Measurements from ENCODE around the gene CACNA1I.

The CACNA1I gene

DNA sequence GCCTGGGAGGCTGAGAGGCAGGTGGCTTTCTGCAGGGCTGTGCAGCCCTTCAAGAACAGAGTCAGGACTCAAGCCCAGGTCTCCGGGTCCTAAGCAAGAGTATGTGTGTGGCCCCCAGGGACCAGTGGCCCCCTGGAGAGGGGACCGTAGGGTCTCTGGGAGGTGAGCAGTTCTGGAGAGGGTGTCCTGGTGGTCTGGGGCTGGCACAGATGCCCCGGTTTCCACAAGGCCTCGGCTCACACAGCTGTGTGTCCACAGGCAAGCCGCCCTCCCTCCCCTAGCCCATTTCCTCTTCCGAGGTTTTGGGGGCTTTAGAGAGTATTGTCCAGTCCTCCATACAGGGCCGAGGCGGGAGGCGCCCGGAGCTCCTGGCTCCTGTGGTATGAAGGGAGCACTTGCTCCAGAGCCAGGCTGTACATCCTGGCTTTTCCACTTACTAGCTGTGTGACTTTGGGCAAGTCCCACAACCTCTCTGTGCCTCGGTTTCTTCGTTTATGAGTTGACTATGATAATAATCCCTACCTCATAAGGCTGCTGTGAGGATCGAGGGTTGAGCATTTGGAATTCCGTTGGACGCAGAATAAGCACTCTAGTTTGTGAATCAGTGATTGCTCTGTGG lies 34.6 kb upstream of the CACNA1I start:
- no peak for DNase-seq (ENCODE audit: low spot score)

- DNase-seq (ENCODE audit: low spot score), result no peak
These were observed 33.8 kb upstream of the CACNA1I start for GRCh38 chr22:39536711-39537110.

DNA sequence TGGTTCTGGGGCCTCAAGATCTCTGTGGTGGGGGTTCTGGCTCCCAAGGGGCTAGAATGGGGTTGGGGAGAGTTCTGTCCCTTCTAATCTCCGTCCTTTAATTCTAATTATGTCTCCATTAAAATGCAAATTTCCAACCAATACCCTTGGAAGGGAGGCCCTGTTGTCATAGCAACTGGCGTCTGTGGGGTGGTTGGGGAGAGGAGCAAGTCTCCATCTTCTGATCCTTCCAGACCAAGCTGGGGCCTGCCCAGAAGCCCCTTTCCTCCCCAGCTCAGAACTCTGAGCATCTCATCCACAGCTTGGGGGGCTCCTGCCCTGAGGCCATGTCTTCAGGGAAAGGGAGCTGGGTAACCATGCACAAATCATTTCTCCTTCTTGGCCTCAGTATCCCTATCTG lies 32.6 kb upstream of the CACNA1I start:
- no peak for DNase-seq (ENCODE audit: low spot score)

DNA sequence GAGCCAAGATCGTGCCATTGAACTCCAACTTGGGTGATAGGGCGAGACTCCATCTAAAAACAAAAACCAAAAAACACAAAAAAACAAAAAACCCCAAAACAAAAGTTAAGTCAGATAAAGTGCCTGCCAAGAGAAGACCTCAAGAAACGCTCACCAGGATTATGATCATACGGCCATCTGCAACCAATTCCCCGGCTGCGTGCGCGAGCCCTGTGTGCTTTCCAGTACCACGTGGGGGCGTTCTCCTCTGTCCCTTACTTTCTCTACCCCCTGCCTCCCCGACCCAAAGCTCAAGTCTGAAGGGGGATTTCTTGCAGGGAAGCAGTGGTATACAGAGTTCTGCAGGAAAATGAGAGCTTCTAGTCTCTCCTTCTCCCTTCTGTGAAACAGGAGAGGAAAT lies 27.5 kb upstream of the CACNA1I start:
- DNase-seq (ENCODE audit: low spot score), result peak; percentile 72

DNA sequence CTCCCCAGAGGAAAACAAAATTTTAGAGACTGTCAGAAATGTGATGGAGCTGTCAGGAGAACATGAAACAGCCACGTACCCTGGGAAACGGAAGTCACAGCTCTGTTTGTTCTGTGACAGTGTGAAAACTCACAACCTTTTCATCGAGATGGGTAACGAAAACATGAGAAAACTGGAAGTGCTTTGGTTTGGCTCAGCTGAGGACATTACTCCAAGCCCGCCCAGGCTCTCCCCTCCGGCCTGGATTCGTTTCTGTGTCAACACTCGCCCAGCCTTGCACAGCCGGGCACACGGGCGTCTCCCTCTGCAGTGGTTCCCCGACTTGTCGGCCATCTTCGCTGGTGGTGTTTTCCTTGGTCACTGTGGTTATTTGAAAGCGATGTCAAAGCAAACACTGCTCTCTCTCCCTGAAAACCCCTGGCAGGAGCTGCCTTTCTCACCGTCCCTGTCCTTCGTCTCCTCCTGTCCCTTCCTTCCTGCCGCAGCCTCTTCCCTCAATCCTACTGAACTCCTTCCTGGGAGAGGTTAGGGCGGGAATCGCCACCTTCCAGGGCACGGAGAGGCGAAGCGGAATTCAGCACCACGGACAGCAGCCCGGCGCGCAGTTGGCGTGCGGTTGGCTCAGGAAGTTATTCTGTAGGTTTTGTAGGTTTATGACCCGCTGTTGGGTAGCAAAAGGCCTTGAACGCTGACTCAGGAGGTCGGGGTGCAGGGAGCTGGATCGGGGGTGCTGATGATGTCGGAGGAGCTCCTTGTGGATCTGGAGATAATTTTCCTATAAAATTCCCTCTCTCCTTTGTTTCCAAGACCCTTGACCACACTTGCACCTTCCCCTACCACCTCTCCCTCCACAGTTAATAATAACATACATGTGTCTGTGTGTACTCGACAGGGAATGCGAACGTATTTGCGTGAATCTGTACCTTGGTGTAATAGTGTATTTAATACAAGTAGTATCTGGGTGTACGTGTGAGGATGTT lies 24.9 kb upstream of the CACNA1I start:
- peak; percentile 84 for DNase-seq (ENCODE audit: low spot score)

GRCh38 chr22:39546889-39547586 lies 23.5 kb upstream of the CACNA1I start:
- DNase-seq (ENCODE audit: low spot score), result no peak

GRCh38 chr22:39547587-39547947 lies 23.0 kb upstream of the CACNA1I start:
- DNase-seq (ENCODE audit: low spot score), result no peak

GRCh38 chr22:39553429-39553828 lies 17.1 kb upstream of the CACNA1I start:
- no peak for DNase-seq (ENCODE audit: low spot score)

DNA sequence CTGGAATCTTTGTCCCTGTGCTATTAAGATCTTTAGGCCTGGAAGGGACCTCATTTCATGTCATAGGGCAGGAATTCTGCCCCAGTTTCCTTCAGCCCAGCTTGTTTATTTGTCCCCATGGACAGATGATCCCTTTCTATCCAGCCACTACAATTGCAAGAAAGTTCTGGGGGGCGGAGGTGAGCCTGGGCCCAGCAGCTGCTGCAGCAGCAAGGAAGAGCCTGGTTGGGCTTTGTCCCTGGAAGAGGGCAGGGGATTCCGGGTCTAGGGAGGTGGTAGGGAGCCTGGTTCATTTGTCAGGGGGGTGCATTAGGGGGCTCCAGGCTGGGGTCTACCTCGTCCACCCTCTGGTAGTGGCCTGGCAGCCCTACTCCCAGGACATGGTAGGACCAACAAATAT lies 16.4 kb upstream of the CACNA1I start:
- DNase-seq (ENCODE audit: low spot score), result no peak

GRCh38 chr22:39556970-39557841 lies 13.3 kb upstream of the CACNA1I start:
- peak; percentile 59 for DNase-seq (ENCODE audit: low spot score)

GRCh38 chr22:39558254-39558727 lies 12.3 kb upstream of the CACNA1I start:
- DNase-seq (ENCODE audit: low spot score), result no peak

- DNase-seq (ENCODE audit: low spot score), result no peak
These were observed 11.6 kb upstream of the CACNA1I start for GRCh38 chr22:39558950-39559349.

- DNase-seq (ENCODE audit: low spot score), result peak; percentile 88
These were observed 11.0 kb upstream of the CACNA1I start for GRCh38 chr22:39559456-39560105.

GRCh38 chr22:39560127-39560526 lies 10.4 kb upstream of the CACNA1I start:
- no peak for DNase-seq (ENCODE audit: low spot score)

DNA sequence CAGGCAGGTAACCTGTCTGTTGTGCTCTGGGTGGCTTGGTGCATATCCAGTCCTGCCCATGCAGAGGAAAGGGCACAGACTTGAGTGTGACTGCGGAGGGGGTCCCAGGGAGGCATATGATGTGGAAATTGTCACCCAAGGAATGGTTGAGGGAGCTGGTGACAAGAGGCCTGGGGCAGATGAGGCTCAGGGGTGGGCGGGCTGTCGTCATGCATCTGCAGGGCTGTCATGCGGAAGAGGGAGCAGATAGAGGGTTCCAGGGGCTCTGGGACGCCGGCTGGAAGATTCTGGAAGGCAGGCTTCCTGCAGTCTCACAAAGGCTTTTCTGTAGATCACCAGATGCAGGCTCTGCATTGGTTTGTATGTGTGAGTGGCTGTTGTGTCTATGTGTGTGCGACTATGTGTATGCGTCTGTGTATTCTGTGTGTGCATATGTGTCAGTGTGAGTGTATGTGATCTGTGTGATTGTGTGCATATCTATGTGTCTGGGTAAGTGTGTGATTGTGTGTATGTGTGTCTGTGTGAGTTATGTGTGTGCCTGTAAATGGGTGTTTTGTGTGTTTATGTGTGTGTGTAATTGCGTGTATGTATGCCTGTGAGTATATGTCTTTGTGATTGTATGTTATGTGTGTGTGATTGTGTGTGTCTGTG lies 7.6 kb upstream of the CACNA1I start:
- no peak for DNase-seq (ENCODE audit: low spot score)

DNA sequence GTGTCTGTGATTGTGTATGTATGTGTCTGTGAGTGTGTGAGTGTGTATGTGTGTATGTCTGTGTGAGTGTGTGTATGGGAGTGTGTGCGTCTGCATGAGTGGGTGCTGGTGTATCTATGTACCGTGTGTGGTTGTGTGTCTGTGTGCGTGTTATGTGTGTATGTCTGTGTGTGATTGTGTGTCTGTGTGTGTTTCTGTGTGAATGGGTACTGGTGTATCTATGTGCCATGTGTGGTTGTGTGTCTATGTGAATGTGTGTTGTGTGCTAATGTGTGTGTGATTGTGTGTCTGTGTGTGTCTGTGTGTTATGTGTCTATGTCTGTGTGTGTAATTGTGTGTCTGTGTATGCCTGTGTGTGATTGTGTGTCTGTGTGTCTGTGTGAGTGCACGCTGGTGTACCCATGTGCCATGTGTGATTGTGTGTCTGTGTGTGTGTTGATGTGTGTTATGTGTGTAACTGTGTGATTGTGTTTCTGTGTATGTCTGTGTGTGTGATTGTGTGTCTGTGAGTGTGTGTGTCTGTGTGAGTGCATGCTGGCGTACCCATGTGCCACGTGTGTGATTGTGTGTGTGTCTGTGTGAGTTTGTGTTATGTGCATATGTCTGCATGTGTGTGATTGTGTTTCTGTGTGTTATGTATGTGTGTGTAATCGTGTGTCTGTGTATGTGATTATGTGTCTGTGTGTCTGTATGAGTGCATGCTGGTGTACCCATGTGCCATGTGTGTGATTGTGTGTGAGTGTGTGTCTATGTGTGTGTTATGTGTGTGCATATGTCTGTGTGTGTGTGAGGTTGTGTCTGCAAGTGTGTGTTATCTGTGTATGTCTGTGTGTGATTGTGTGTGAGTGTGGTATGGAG lies 6.8 kb upstream of the CACNA1I start:
- no peak for DNase-seq (ENCODE audit: low spot score)

DNA sequence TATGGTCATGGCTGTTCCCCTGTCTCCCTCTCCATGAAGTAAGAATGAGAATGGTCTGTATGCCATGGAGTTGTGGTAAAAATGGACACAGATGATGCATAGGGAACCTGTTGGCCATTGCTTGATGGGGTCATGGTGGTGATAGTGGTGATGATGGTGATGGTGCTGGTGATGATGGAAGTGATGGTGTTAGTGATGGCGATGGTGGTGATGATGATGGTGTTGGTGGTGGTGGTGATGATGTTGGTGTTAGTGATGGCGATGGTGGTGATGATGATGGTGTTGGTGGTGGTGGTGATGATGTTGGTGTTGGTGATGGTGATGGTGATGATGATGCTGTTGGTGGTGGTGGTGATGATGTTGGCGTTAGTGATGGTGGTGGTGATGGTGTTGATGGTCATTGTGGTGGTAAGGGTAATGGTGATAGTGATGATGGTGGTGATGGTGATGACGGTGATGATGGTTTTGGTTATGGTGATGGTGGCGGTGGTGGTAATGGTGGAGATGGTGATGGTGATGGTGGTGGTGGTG lies 5.1 kb upstream of the CACNA1I start:
- DNase-seq (ENCODE audit: low spot score), result no peak

- DNase-seq (ENCODE audit: low spot score), result no peak
These were observed 3.2 kb upstream of the CACNA1I start for GRCh38 chr22:39567135-39567946.
